ENCODE data around the gene BCAS4.

Gene BCAS4

DNA sequence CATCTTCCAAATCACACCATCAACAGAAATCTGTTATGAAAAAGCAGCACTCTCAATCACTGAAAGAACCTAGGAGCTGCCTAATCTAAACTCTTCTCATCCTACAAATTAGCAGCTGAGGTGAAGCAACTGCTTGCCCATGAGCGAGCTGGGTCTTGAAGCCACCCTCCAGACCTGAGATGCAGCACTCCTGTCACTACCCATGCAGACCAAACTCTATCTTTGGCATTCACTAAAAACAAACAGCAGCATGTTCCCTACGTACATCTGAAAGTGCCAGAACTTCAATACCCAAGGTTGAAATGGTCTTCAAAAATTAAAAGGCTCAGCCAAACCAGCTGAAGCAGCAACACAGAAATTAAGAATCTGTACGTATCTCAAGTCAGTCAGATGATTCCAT, 122.1 kb downstream of the BCAS4 start:
- DNase-seq: no peak

DNA sequence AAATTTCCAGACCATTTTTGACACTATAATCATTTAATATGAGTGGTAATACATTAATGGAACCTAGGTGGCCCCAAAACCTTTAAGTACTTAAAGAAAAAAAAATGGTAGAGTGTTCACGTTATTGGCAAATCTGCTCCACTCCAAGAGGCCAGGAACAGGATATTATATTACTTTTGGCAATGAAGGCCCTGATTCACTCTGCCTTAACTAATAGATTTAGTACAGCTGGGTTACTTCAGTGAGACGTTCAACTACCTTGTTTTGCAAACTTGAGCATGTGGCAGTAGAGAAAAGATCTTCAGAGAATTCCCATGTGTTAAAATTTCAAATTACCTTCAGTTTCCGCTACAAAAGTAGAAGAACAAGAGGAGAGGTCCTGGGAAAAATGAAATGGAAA, 123.5 kb downstream of the BCAS4 start:
- DNase-seq: no peak

DNA sequence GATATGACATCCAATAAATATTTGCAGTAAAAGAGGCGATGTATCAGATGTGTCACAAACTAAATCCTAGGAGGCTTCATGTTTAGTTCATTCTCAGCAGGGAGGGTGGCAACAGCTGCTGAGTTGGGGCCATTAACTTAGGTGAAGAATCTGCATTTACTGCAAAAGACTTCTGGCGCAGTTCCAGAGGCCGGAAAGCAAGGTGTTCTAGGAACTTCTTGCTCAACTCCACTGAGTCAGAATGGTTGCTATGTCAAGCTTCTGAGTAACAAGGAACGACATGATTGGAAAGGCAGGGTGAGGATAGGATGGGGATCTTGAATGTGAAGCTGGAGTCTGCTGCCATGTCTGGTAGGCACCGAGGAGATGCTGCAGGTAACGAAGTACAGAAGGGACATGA, 124.7 kb downstream of the BCAS4 start:
- DNase-seq: peak; percentile 14

DNA sequence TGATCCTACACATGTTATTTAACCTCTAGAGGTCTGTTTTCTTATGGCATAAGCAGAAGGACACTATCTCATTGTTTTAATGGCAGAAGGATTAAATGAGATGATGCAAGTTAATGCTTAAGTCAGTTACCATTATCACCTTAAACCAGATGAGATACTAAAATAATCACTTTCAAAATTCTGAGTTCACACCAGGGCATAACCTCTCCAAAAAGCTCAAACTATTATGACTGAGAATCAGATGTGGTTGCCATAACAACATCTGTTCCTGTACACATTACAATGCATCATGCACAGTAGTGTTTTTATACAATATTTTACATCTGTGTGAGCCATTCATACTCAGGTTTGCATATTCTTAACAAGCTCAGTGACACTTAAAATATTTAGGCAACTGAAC, 126.1 kb downstream of the BCAS4 start:
- no peak for DNase-seq

DNA sequence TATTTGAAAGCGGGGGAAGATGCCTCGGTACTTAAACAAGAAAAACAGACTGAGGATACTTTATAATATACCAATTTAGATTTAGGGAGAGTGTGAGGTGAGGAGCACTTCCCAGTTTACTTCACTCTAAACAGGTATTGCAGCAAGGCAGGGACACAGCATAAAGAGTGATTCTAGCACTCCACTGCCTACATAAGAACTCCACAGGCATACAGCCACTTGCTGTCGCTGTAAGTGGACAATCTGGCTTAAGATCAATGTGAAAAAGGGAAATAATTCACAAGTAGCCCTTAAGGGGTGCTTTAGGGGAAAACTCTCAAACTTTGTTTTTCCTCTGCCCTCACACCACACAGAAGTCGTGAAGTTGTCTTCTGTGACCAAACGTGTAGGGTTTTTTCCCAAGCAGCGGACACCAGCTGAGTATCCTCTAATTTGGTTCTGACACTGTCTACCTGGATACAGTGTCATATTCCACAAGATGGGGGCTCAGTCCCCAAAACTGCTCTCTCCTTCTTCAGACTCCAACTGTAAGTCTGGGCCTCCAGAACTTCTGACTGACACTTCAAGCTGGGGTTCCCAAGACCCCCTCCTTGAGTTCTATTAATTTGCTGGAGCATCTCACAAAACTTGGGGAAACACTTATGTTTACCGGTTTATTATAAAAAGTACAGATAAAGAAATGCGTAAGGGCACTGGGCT, 127.1 kb downstream of the BCAS4 start:
- DNase-seq: no peak

DNA sequence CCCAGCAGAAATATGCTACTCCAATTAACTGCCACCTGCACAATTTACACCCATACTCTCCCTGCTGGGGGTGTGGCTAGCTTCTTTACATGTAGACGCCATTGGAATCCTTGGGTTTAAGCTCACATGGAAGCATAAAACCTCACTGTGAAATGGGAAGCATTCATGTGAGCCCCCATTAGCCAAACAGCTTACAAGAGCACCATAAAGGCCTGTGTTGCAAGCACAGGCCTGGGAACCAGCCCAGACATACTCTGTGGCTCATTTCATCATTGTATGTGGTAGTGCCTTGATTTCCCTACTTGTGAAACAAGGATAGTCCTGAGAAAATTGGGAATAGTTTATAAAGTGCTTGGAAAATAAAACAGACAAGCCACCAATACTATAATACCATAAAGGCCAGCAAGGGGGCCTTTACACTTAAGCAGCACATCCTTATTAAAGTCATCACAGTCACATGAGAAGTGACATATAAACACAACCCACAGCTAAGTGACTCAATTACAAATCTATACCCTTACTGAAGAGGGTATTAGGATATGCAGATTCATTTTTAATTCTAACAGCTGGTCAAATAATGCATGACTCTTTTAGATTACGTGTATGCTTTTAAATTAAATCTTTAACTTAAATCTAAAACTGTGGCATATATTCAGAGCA, 129.5 kb downstream of the BCAS4 start:
- no peak for DNase-seq

DNA sequence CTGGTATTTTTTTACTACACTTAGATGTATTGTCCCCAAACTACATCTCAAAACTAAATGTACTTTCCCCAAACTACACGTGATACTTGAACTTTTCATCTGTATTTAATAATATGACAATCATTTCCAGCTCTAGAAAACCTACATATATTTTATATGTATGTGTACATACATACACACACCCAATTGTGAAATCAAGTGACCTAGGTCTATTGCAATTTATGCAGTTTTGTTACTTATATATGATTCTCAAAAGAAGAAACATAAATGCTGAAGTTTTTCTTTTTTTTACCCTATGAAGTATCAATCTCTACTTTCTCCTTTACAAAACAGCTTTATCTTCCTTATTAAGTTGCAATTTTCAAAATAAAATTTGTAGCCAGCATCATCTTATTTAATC, 131.7 kb downstream of the BCAS4 start:
- DNase-seq: no peak
